NB4 (cell line): ENCODE data around the gene CADM2.

ENCODE experiments used
- MYC ChIP-seq: IDR thresholded peaks from 2 replicates; pipeline ENCODE4 v1.6.1; 2011; ENCODE audit warnings: low read depth, low read length
- POLR2A ChIP-seq: IDR thresholded peaks from 2 replicates; pipeline ENCODE4 v1.6.1; 2011; ENCODE audit warnings: mild to moderate bottlenecking; ENCODE audit not compliant: insufficient read length; ENCODE audit errors: extremely low read depth
- TF ChIP-seq, protein P1 (sequence below): IDR thresholded peaks from one replicate; pipeline ENCODE4 v1.5.1; 2012; ENCODE audit warnings: low read depth, low read length
- TF ChIP-seq, protein P2 (sequence below): IDR thresholded peaks from 2 replicates; pipeline ENCODE4 v1.6.1; 2011; ENCODE audit warnings: low read depth, low read length

DNA sequence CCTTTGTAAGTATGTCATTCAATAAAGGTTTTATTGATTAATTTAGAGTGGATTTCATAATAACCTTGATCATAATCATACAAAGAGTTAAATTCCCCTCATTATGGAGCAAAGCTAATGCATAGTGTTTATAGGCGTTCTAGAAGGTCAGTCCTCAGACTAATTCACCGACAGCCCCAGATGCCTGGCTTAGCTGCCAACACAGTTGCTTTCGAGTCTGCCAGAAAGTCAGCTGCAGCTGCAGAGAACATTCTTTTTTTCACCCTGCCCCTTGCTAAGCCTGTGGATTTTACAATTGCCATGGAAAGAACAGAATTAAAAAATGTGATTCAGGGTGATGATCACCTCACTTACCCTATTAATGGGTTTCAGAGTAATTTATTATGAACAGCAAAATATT is 21.2 kb downstream of the CADM2 start:
- TF ChIP-seq, protein P1, sequence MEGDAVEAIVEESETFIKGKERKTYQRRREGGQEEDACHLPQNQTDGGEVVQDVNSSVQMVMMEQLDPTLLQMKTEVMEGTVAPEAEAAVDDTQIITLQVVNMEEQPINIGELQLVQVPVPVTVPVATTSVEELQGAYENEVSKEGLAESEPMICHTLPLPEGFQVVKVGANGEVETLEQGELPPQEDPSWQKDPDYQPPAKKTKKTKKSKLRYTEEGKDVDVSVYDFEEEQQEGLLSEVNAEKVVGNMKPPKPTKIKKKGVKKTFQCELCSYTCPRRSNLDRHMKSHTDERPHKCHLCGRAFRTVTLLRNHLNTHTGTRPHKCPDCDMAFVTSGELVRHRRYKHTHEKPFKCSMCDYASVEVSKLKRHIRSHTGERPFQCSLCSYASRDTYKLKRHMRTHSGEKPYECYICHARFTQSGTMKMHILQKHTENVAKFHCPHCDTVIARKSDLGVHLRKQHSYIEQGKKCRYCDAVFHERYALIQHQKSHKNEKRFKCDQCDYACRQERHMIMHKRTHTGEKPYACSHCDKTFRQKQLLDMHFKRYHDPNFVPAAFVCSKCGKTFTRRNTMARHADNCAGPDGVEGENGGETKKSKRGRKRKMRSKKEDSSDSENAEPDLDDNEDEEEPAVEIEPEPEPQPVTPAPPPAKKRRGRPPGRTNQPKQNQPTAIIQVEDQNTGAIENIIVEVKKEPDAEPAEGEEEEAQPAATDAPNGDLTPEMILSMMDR = no peak
- TF ChIP-seq POLR2A (no peak), MYC (no peak)
- TF ChIP-seq, protein P2, sequence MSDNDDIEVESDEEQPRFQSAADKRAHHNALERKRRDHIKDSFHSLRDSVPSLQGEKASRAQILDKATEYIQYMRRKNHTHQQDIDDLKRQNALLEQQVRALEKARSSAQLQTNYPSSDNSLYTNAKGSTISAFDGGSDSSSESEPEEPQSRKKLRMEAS = no peak
